ENCODE measurements around the gene PLEKHA1.

PLEKHA1 gene

DNA sequence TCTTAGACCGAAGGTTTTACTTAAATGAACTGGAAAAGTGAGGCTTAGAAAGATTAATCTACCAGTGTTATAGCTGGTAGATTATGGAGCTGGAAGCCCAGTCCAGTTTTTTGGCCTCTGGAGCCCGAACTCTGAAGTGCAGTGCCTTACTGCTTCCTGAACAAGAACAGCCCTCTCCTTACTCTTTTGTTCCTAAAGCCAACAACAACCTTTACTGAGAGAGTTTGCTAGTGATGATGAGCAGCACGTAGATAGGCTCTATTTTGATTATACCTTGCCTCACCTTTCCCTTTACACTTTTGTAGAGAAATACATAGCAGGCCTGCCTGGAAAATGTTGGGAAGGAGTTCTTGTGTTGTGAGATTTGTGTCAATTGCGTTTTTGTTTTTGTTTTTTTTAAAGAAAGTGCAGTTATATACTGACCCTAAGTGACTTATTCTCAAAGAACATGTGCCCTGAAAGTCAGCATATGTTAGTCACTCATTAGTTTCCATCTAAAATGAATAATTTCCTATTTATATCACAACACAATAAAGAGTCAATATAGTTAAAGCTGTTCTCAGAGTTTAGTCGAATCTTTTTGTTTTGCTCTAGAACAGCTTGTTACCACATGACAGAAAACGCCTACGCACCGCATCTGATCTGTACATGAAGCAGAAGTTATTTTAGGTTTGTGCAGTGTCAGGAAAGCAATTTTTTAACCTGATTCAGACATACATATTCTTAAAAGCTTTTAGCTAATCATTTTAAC is 33.0 kb downstream of the PLEKHA1 start:
- Histone ChIP-seq H3K9me3 (ENCODE audit: insufficient read depth, low read length) (no peaks in the 10 kb centered on the region), H3K9me2 (replicated peaks; ENCODE audit: insufficient read depth, low read length) (no peaks in the 10 kb centered on the region), H3K27me3 (ENCODE audit: low read length) (no peaks in the 10 kb centered on the region), H2AFZ (ENCODE audit: low read depth, low read length, severe bottlenecking) (no peak overlapping the region), H3K79me2 (ENCODE audit: insufficient read depth, low read length) (no peaks in the 10 kb centered on the region), H3K4me2 (ENCODE audit: low read depth, low read length, poor library complexity, severe bottlenecking) (no peak overlapping the region), H3K27ac (ENCODE audit: low read depth, low read length) (no peak overlapping the region), H3K36me3 (ENCODE audit: low read length) (no peaks in the 10 kb centered on the region), H3F3A (ENCODE audit: insufficient read depth) (no peaks in the 10 kb centered on the region), H3K9ac (ENCODE audit: low read length) (no peak overlapping the region), H4K20me1 (ENCODE audit: low read depth, low read length) (no peaks in the 10 kb centered on the region), H3K4me3 (ENCODE audit: insufficient read depth, low read length, poor library complexity, severe bottlenecking) (no peak overlapping the region)
- TF ChIP-seq EZH2phosphoT487 (conservative IDR thresholded peaks at IDR 0.05; ENCODE audit: low read length): no peak
- TF ChIP-seq, protein P1, sequence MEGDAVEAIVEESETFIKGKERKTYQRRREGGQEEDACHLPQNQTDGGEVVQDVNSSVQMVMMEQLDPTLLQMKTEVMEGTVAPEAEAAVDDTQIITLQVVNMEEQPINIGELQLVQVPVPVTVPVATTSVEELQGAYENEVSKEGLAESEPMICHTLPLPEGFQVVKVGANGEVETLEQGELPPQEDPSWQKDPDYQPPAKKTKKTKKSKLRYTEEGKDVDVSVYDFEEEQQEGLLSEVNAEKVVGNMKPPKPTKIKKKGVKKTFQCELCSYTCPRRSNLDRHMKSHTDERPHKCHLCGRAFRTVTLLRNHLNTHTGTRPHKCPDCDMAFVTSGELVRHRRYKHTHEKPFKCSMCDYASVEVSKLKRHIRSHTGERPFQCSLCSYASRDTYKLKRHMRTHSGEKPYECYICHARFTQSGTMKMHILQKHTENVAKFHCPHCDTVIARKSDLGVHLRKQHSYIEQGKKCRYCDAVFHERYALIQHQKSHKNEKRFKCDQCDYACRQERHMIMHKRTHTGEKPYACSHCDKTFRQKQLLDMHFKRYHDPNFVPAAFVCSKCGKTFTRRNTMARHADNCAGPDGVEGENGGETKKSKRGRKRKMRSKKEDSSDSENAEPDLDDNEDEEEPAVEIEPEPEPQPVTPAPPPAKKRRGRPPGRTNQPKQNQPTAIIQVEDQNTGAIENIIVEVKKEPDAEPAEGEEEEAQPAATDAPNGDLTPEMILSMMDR (IDR thresholded peaks at IDR 0.05; ENCODE audit: insufficient read depth, low read length, poor library complexity, severe bottlenecking): no peak

DNA sequence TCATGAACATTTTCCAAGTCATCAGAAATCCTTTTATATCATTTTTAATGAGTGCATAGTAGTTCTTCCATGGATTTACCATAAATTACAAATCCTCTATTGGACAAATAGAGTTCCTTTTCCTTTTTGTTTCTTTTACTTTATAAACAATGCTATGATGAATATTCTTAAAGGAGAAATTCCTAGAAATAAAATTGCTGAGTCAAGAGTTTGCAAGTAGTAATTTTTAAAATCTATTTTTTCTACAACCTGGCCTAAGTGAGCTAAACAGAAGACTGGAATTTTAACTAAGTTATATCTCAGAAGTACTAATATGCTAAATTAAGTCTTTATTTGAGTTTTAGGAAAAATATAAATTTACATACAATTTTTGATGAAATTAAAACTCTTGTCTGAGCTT is 38.8 kb downstream of the PLEKHA1 start:
- Histone ChIP-seq H3K9me3 (ENCODE audit: insufficient read depth, low read length) (no peaks in the 10 kb centered on the region), H3K79me2 (ENCODE audit: insufficient read depth, low read length) (no peaks in the 10 kb centered on the region), H3K4me3 (ENCODE audit: insufficient read depth, low read length, poor library complexity, severe bottlenecking) (no peak overlapping the region), H3K27ac (ENCODE audit: low read depth, low read length) (no peak overlapping the region), H3K9ac (ENCODE audit: low read length) (no peak overlapping the region), H3K9me2 (replicated peaks; ENCODE audit: insufficient read depth, low read length) (no peaks in the 10 kb centered on the region), H2AFZ (ENCODE audit: low read depth, low read length, severe bottlenecking) (no peak overlapping the region), H3F3A (ENCODE audit: insufficient read depth) (no peaks in the 10 kb centered on the region), H3K36me3 (ENCODE audit: low read length) (no peaks in the 10 kb centered on the region), H4K20me1 (ENCODE audit: low read depth, low read length) (no peaks in the 10 kb centered on the region), H3K27me3 (ENCODE audit: low read length) (no peaks in the 10 kb centered on the region), H3K4me2 (ENCODE audit: low read depth, low read length, poor library complexity, severe bottlenecking) (no peak overlapping the region)
- TF ChIP-seq, protein P1 (IDR thresholded peaks at IDR 0.05; ENCODE audit: insufficient read depth, low read length, poor library complexity, severe bottlenecking): no peak
- TF ChIP-seq EZH2phosphoT487 (conservative IDR thresholded peaks at IDR 0.05; ENCODE audit: low read length): no peak

DNA sequence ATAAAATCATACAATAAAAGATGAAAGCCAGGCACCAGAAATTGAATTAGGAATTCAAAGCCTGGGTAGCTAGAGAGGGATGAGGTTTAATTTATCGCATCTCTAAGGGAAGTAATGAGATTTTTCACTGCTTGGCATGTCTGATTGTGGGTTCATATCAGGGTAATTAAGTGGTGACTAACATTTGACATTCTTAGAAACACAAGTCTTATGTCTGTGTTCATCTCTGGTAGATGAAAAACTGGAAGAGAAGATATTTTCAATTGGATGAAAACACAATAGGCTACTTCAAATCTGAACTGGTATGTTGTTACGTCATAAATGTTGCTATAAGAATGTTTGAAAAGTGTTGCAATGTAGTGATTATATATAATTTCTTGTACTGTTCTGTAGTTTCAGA is 43.2 kb downstream of the PLEKHA1 start:
- no peak overlapping the region for H2AFZ ChIP-seq (ENCODE audit: low read depth, low read length, severe bottlenecking)
- H3K36me3 ChIP-seq (ENCODE audit: low read length): no peaks in the 10 kb centered on the region
- no peak overlapping the region for H3K27ac ChIP-seq (ENCODE audit: low read depth, low read length)
- no peaks in the 10 kb centered on the region for H3F3A ChIP-seq (ENCODE audit: insufficient read depth)
- H3K27me3 ChIP-seq (ENCODE audit: low read length): no peaks in the 10 kb centered on the region
- no peaks in the 10 kb centered on the region for H3K9me2 ChIP-seq (replicated peaks; ENCODE audit: insufficient read depth, low read length)
- H3K9ac ChIP-seq (ENCODE audit: low read length): no peak overlapping the region
- H3K9me3 ChIP-seq (ENCODE audit: insufficient read depth, low read length): no peaks in the 10 kb centered on the region
- no peaks in the 10 kb centered on the region for H4K20me1 ChIP-seq (ENCODE audit: low read depth, low read length)
- no peaks in the 10 kb centered on the region for H3K79me2 ChIP-seq (ENCODE audit: insufficient read depth, low read length)
- TF ChIP-seq, protein P1 (IDR thresholded peaks at IDR 0.05; ENCODE audit: insufficient read depth, low read length, poor library complexity, severe bottlenecking): no peak
- TF ChIP-seq EZH2phosphoT487 (conservative IDR thresholded peaks at IDR 0.05; ENCODE audit: low read length): no peak
- no peak overlapping the region for H3K4me2 ChIP-seq (ENCODE audit: low read depth, low read length, poor library complexity, severe bottlenecking)
- no peak overlapping the region for H3K4me3 ChIP-seq (ENCODE audit: insufficient read depth, low read length, poor library complexity, severe bottlenecking)

All from SU-DHL-6 (cell line).